Panc1 (cell line): Measurements from ENCODE around the gene DAB1. TPM values are rescaled to one million over a fixed set of nuclear protein-coding genes. Genes with fewer than 3 reads are reported as not detected.

Experiments used
- ATAC-seq: fragments of 200-7000 bp; cut with Tn5 transposase; 2 replicates; pipeline ENCODE4 v1.9.1; 2020; ENCODE audit warnings: mild to moderate bottlenecking, moderate library complexity
- BruUV-seq: library from RNA; stranded (reverse); fragments of 400-500 nt; replicated peaks from 2 replicates; lab custom pipeline; 2021; lab: Mats Ljungman, UMichigan
- CTCF ChIA-PET: fragments of 300-600 bp; sonication (Branson Sonifier 250); formaldehyde crosslinking; loops from one replicate; lab custom pipeline; 2022; ENCODE audit warnings: antibody characterized with exemption; lab: Charles Lee
- POLR2A ChIA-PET: fragments of 300-600 bp; sonication (Branson Sonifier 250); formaldehyde crosslinking; loops from one replicate; lab custom pipeline; 2022; ENCODE audit warnings: antibody characterized with exemption; lab: Charles Lee
- DNase-seq: peaks from one replicate; pipeline ENCODE4 v3.0.0-alpha.2; 2010; ENCODE audit warnings: low read depth, low spot score
- H3K27ac ChIP-seq: 2 replicates; pipeline ENCODE4 v1.5.1; 2011; ENCODE audit warnings: mild to moderate bottlenecking, low read length, inconsistent platforms
- H3K27me3 ChIP-seq: fragments of 200-500 bp; sonication (Bioruptor generic); 2 replicates; pipeline ENCODE4 v1.6.0; 2014; ENCODE audit warnings: low read length, inconsistent platforms; ENCODE audit not compliant: control insufficient read depth, insufficient read depth
- H3K36me3 ChIP-seq: fragments of 200-500 bp; sonication (Bioruptor generic); 2 replicates; pipeline ENCODE4 v1.5.1; 2014; ENCODE audit warnings: inconsistent platforms, mild to moderate bottlenecking, low read length, moderate library complexity; ENCODE audit not compliant: control insufficient read depth, insufficient read depth
- H3K4me1 ChIP-seq: 2 replicates; pipeline ENCODE4 v1.5.1; 2011; ENCODE audit warnings: inconsistent platforms, mild to moderate bottlenecking, low read length, moderate library complexity; ENCODE audit not compliant: control insufficient read depth, insufficient read depth
- H3K4me3 ChIP-seq, 2 experiments: 2 replicates each; pipeline ENCODE4 v1.5.1; 2011 to 2012; ENCODE audit warnings: low read depth in 2 of 2, low read length in 2 of 2, mild to moderate bottlenecking in 2 of 2, inconsistent platforms in 1 of 2, moderate library complexity in 1 of 2
- H3K9me3 ChIP-seq: fragments of 200-500 bp; sonication (Bioruptor generic); 2 replicates; pipeline ENCODE4 v1.5.1; 2014; ENCODE audit warnings: low read depth, mild to moderate bottlenecking, inconsistent platforms, low read length, moderate library complexity; ENCODE audit not compliant: control insufficient read depth, insufficient read depth
- CTCF ChIP-seq: fragments of 450-650 bp; IDR thresholded peaks from 2 replicates; pipeline ENCODE4 v1.5.1; 2017; ENCODE audit warnings: mild to moderate bottlenecking
- POLR2AphosphoS5 ChIP-seq: IDR thresholded peaks from 2 replicates; pipeline ENCODE4 v1.6.1; 2012; ENCODE audit warnings: mild to moderate bottlenecking, low read depth, low read length, moderate library complexity
- REST ChIP-seq, 2 experiments: IDR thresholded peaks; 2 replicates each; pipeline ENCODE4 v1.6.1; 2011 to 2012; ENCODE audit warnings: low read depth in 2 of 2, control low read depth in 1 of 2, low read length in 1 of 2, mild to moderate bottlenecking in 1 of 2, moderate library complexity in 1 of 2; ENCODE audit not compliant: insufficient read depth in 1 of 2
- SIN3A ChIP-seq: IDR thresholded peaks from 2 replicates; pipeline ENCODE4 v1.6.1; 2012; ENCODE audit warnings: low read depth, mild to moderate bottlenecking, low read length, moderate library complexity, borderline replicate concordance; ENCODE audit not compliant: insufficient read depth
- TCF7L2 ChIP-seq: IDR thresholded peaks from 2 replicates; pipeline ENCODE4 v1.6.1; 2011; ENCODE audit warnings: mild to moderate bottlenecking, low read depth, low read length, inconsistent platforms
- in situ Hi-C: cut with HindIII; loops from 2 replicates; pipeline ENCODE4 v1.10.0; 2016; ENCODE audit warnings: low sequenced_read_pairs, low pct_unique_long_range_greater_than_20kb
- intact Hi-C: fragments of 100-400 bp; cut with micrococcal nuclease; formaldehyde crosslinking; loops from one replicate; pipeline ENCODE4 v1.10.0; 2022; ENCODE audit not compliant: unreplicated experiment
- total RNA-seq: library from RNA; stranded (reverse); gene quantifications from one replicate; pipeline ENCODE4 v1.2.1, GENCODE V29; 2021; ENCODE audit not compliant: unreplicated experiment

DAB1 gene
- total RNA-seq, 1 experiment from 2014 or later: 0.05 TPM

- no peak overlapping the region for H3K27ac ChIP-seq
- ATAC-seq: no peak
- DNase-seq: no peak
- H3K27me3 ChIP-seq: no peaks in the 10 kb centered on the region
- BruUV-seq: no TSS peak
- no peaks in the 10 kb centered on the region for H3K4me1 ChIP-seq
- intact Hi-C loops: no loop called here
- H3K36me3 ChIP-seq: no peaks in the 10 kb centered on the region
- in situ Hi-C loops: no loop called here
- TF ChIP-seq TCF7L2 (no peak), CTCF (peak; percentile 6; the same call in 1 of the 2 replicates)
- H3K9me3 ChIP-seq: no peaks in the 10 kb centered on the region
- POLR2A ChIA-PET: no interaction called here
- H3K4me3 ChIP-seq: no peak overlapping the region
- CTCF ChIA-PET: no interaction called here
Observed at GRCh38 chr1:57124768-57125446, 299.0 kb downstream of the DAB1 start.

GRCh38 chr1:57124170-57124569, 299.7 kb downstream of the DAB1 start:
- Histone ChIP-seq H3K27ac (no peak overlapping the region), H3K9me3 (no peaks in the 10 kb centered on the region), H3K36me3 (no peaks in the 10 kb centered on the region), H3K27me3 (no peaks in the 10 kb centered on the region), H3K4me1 (no peaks in the 10 kb centered on the region), H3K4me3 (no peak overlapping the region)
- intact Hi-C loops: no loop called here
- DNase-seq (no peak), ATAC-seq (no peak)
- TF ChIP-seq SIN3A (no peak), CTCF (no peak), POLR2AphosphoS5 (no peak), TCF7L2 (no peak), REST (IDR thresholded peaks at IDR 0.05; ENCODE audit: insufficient read depth in 1 of 2, low read depth in 2 of 2, low read length in 1 of 2) (no peak)
- in situ Hi-C loops: no loop called here
- ChIA-PET CTCF (no interaction called here), POLR2A (no interaction called here)
- no TSS peak for BruUV-seq
